ENCODE measurements around the gene ARHGAP15.

The ARHGAP15 gene

GRCh38 chr2:143623909-143624260 is 494.7 kb downstream of the ARHGAP15 start:
- TF ChIP-seq CTCF (IDR thresholded peaks at IDR 0.05; ENCODE audit: insufficient read depth, missing control alignments): no peak
- FAIRE-seq (no peak), DNase-seq (ENCODE audit: insufficient read length, low spot score) (no peak)

GRCh38 chr2:143629340-143629739 is 500.1 kb downstream of the ARHGAP15 start:
- no peak for TF ChIP-seq CTCF (IDR thresholded peaks at IDR 0.05; ENCODE audit: insufficient read depth, missing control alignments)
- FAIRE-seq (no peak), DNase-seq (ENCODE audit: insufficient read length, low spot score) (no peak)

GRCh38 chr2:143632751-143633374 is 503.6 kb downstream of the ARHGAP15 start:
- no peak for TF ChIP-seq CTCF (IDR thresholded peaks at IDR 0.05; ENCODE audit: insufficient read depth, missing control alignments)
- FAIRE-seq (no peak), DNase-seq (ENCODE audit: insufficient read length, low spot score) (no peak)

- DNase-seq (ENCODE audit: insufficient read length, low spot score) (no peak), FAIRE-seq (no peak)
- no peak for TF ChIP-seq CTCF (IDR thresholded peaks at IDR 0.05; ENCODE audit: insufficient read depth, missing control alignments)
These were observed 504.2 kb downstream of the ARHGAP15 start for GRCh38 chr2:143633419-143633818.

- DNase-seq (ENCODE audit: insufficient read length, low spot score): no peak
- TF ChIP-seq CTCF (IDR thresholded peaks at IDR 0.05; ENCODE audit: insufficient read depth, missing control alignments): no peak
- FAIRE-seq: no peak
These were observed 506.1 kb downstream of the ARHGAP15 start for GRCh38 chr2:143635302-143635701.

- DNase-seq (ENCODE audit: insufficient read length, low spot score): no peak
- TF ChIP-seq CTCF (IDR thresholded peaks at IDR 0.05; ENCODE audit: insufficient read depth, missing control alignments): no peak
- no peak for FAIRE-seq
These were observed 506.7 kb downstream of the ARHGAP15 start for GRCh38 chr2:143635936-143636335.

- TF ChIP-seq CTCF (IDR thresholded peaks at IDR 0.05; ENCODE audit: insufficient read depth, missing control alignments): no peak
- no peak for FAIRE-seq
- DNase-seq (ENCODE audit: insufficient read length, low spot score): no peak
These were observed 511.6 kb downstream of the ARHGAP15 start for GRCh38 chr2:143640826-143641225.
